GM21390 (cell line): ENCODE measurements around the gene AGAP3.

Experiments used
- ATAC-seq: cut with Tn5 transposase; IDR thresholded peaks from one replicate; pipeline ENCODE4 v1.9.1; 2021; ENCODE audit not compliant: unreplicated experiment

AGAP3 gene

GRCh38 chr7:151087245-151088018 lies 1.2 kb downstream of the AGAP3 start:
- peak; percentile 18 for ATAC-seq

GRCh38 chr7:151088019-151088855 lies 2.0 kb downstream of the AGAP3 start:
- ATAC-seq: no peak

- ATAC-seq: no peak
Measured at GRCh38 chr7:151088856-151089699, 2.8 kb downstream of the AGAP3 start.

- ATAC-seq: no peak
Measured at GRCh38 chr7:151089893-151090730, 3.8 kb downstream of the AGAP3 start.

GRCh38 chr7:151091003-151091402 lies 4.7 kb downstream of the AGAP3 start:
- ATAC-seq: no peak

- ATAC-seq: no peak
Measured at GRCh38 chr7:151091431-151091830, 5.2 kb downstream of the AGAP3 start.

- no peak for ATAC-seq
Measured at GRCh38 chr7:151091988-151092387, 5.7 kb downstream of the AGAP3 start.

GRCh38 chr7:151093748-151094147 lies 7.5 kb downstream of the AGAP3 start:
- no peak for ATAC-seq

- no peak for ATAC-seq
Measured at GRCh38 chr7:151094675-151095074, 8.4 kb downstream of the AGAP3 start.

- ATAC-seq: no peak
Measured at GRCh38 chr7:151095123-151095797, 9.0 kb downstream of the AGAP3 start.

- ATAC-seq: no peak
Measured at GRCh38 chr7:151095828-151096475, 9.7 kb downstream of the AGAP3 start.

- no peak for ATAC-seq
Measured at GRCh38 chr7:151099486-151100211, 13.4 kb downstream of the AGAP3 start.

- ATAC-seq: no peak
Measured at GRCh38 chr7:151100921-151101320, 14.6 kb downstream of the AGAP3 start.

GRCh38 chr7:151101621-151102396 lies 15.5 kb downstream of the AGAP3 start:
- no peak for ATAC-seq

- no peak for ATAC-seq
Measured at GRCh38 chr7:151102991-151103390, 16.7 kb downstream of the AGAP3 start.

GRCh38 chr7:151103973-151104372 lies 17.7 kb downstream of the AGAP3 start:
- ATAC-seq: no peak

- no peak for ATAC-seq
Measured at GRCh38 chr7:151104411-151105235, 18.3 kb downstream of the AGAP3 start.
